GM13976 (cell line): ENCODE measurements around the gene CCDC91.
"Not testable (repeated sequence)": the region's sequence is repeated elsewhere in the genome, so short reads cannot be mapped to it uniquely, and the experiment has no call there.

Experiments
- DNase-seq: peaks from one replicate; pipeline ENCODE4 v3.0.0; 2012; ENCODE audit warnings: low spot score
- in situ Hi-C: fragments of 300-500 bp; cut with MboI; formaldehyde crosslinking; loops from one replicate; pipeline ENCODE4 v1.12.0; 2022; ENCODE audit warnings: low sequenced_read_pairs, mixed read lengths, inconsistent platforms; ENCODE audit not compliant: unreplicated experiment
- TF ChIP-seq, protein P1 (sequence below): IDR thresholded peaks from 2 replicates; pipeline ENCODE4 v1.5.1; 2012; ENCODE audit warnings: borderline replicate concordance, mild to moderate bottlenecking; ENCODE audit not compliant: insufficient read depth; ENCODE audit errors: extremely low read depth, missing control alignments, control extremely low read depth

CCDC91 gene

GRCh38 chr12:28460420-28461130, 270.3 kb downstream of the CCDC91 start:
- in situ Hi-C loops, result no loop called here
- DNase-seq, result no peak

DNA sequence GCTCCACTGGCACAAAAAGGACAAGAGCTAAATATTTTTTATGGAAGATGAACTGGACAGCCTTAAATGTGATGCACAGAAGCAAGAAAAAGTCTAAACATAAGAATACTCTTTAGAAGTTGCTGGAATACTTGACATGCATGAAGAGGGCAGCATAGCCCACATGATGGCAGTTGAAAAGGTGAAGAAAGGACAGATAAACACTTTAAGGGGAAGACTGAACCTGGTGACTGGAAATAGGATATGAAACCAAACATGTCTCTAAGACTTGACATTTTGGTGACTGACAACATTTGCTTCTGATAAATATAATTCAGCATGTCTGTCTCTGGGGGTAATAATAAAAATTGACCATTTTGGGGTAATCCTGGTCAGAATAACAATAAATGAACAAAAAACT, 273.1 kb downstream of the CCDC91 start:
- in situ Hi-C loops, result no loop called here
- DNase-seq, result no peak
- TF ChIP-seq, protein P1, sequence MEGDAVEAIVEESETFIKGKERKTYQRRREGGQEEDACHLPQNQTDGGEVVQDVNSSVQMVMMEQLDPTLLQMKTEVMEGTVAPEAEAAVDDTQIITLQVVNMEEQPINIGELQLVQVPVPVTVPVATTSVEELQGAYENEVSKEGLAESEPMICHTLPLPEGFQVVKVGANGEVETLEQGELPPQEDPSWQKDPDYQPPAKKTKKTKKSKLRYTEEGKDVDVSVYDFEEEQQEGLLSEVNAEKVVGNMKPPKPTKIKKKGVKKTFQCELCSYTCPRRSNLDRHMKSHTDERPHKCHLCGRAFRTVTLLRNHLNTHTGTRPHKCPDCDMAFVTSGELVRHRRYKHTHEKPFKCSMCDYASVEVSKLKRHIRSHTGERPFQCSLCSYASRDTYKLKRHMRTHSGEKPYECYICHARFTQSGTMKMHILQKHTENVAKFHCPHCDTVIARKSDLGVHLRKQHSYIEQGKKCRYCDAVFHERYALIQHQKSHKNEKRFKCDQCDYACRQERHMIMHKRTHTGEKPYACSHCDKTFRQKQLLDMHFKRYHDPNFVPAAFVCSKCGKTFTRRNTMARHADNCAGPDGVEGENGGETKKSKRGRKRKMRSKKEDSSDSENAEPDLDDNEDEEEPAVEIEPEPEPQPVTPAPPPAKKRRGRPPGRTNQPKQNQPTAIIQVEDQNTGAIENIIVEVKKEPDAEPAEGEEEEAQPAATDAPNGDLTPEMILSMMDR, result no peak

More at GRCh38 chr12:28460420-28461130, 270.3 kb downstream of the CCDC91 start:
- TF ChIP-seq, protein P1, result no peak

DNA sequence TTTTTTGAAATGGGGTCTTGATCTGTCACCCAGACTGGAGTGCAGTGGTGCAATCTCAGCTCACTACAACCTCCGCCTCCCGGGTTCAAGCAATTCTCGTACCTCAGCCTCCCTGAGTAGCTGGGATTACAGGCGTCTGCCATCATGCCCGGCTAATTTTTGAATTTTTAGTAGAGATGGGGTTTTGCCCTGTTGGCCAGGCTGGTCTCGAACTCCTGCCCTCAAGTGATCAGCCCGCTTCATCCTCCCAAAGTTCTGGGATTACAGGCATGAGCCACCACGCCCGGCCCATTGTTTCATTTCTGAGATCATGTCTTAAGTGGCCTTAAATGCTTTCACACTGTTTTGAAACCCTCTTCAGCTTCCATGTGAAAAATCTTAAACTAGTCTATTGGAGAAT, 281.5 kb downstream of the CCDC91 start:
- in situ Hi-C loops, DNase-seq: not testable (repeated sequence)

DNA sequence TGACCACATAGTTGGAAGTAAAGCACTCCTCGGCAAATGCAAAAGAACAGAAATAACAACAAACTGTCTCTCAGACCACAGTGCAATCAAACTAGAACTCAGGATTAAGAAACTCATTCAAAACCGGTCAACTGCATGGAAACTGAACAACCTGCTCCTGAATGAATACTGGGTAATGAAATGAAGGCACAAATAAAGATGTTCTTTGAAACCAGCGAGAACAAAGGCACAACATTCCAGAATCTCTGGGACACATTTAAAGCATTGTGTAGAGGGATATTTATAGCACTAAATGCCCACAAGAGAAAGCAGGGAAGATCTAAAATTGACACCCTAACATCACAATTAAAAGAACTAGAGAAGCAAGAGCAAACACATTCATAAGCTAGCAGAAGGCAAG, 285.9 kb downstream of the CCDC91 start:
- in situ Hi-C loops, DNase-seq: not testable (repeated sequence)

GRCh38 chr12:28479097-28479496, 288.8 kb downstream of the CCDC91 start:
- in situ Hi-C loops, DNase-seq: not testable (repeated sequence)

- in situ Hi-C loops, result no loop called here
These were observed 289.4 kb downstream of the CCDC91 start for GRCh38 chr12:28479683-28480082.

DNA sequence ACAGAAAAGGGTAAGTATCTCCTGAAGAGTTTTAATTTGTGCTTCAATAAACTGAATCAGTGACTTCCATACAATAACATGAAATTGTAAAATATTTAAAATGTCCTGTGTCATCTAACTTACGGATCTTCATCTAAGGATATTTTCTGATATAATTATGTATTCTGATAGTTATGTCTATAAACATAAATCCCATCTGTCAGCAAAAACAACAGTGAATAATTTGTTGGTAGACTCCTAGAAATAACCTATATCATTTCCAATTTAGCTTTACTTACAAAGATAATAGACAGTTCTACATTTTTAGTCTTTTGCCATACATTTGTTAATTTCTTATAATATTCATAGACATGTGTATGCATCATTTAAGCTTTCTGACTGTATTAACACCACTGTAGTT, 293.9 kb downstream of the CCDC91 start:
- TF ChIP-seq, protein P1, result no peak
- no peak for DNase-seq
- in situ Hi-C loops, result no loop called here

More at GRCh38 chr12:28479683-28480082, 289.4 kb downstream of the CCDC91 start:
- TF ChIP-seq, protein P1, result no peak
- no peak for DNase-seq

- in situ Hi-C loops, result no loop called here
- DNase-seq, result no peak
- TF ChIP-seq, protein P1, result no peak
These were observed 296.3 kb downstream of the CCDC91 start for GRCh38 chr12:28486521-28486920.
